HepG2 (cell line): ENCODE data around the gene FAM149A. TPM values are rescaled to one million over a fixed set of nuclear protein-coding genes. Genes with fewer than 3 reads are reported as not detected.

Experiments
- ATAC-seq: fragments of 200-7000 bp; cut with Tn5 transposase; 3 replicates; pipeline ENCODE4 v1.9.1; 2020; ENCODE audit warnings: mild to moderate bottlenecking, moderate library complexity
- BruUV-seq: library from RNA; stranded (reverse); fragments of 400-500 nt; replicated peaks from 2 replicates; lab custom pipeline; 2021; lab: Mats Ljungman, UMichigan
- CTCF ChIA-PET: fragments of 300-600 bp; formaldehyde crosslinking; extraction: SDS; loops from one replicate; lab custom pipeline; 2021; ENCODE audit warnings: low total read pairs, inconsistent platforms, low intra/inter-chr PET ratio; lab: Yijun Ruan, JAX
- POLR2A ChIA-PET: fragments of 350-600 bp; sonication (Branson Sonifier 250); formaldehyde crosslinking; loops from one replicate; lab custom pipeline; 2020; ENCODE audit warnings: antibody characterized with exemption, inconsistent platforms; lab: Yijun Ruan, JAX
- DNase-seq: peaks from one replicate; pipeline ENCODE4 v3.0.0-alpha.2; 2015; ENCODE audit warnings: low spot score
- FAIRE-seq: peaks from 3 replicates; lab custom pipeline; 2011; peaks lifted over from hg19 to GRCh38; lab: Jason Lieb, UNC
- H2AFZ ChIP-seq: one replicate; pipeline ENCODE4 v1.6.1; 2011; ENCODE audit warnings: low read length, inconsistent platforms
- H3K27ac ChIP-seq: fragments of 300-600 bp; 3 replicates; pipeline ENCODE4 v1.8.0; 2011; ENCODE audit warnings: mixed run types, mild to moderate bottlenecking, mixed read lengths, low read length, inconsistent platforms; ENCODE audit not compliant: insufficient read depth; ENCODE audit errors: extremely low read length
- H3K27me3 ChIP-seq, 2 experiments: fragments of 200-600 bp in 1 of 2; 2 replicates in 1 of 2; 3 replicates in 1 of 2; pipeline versions ENCODE4 v1.6.0 to v1.8.0; 2011; ENCODE audit warnings: low read length in 2 of 2, mild to moderate bottlenecking in 2 of 2, moderate library complexity in 2 of 2, inconsistent platforms in 1 of 2; ENCODE audit not compliant: insufficient read depth in 2 of 2, control insufficient read depth in 1 of 2
- H3K36me3 ChIP-seq, 2 experiments: fragments of 200-600 bp in 1 of 2; replicated peaks in 1 of 2; 2 replicates in 1 of 2; 3 replicates in 1 of 2; pipeline versions ENCODE4 v1.5.1 to v1.8.0; 2011; ENCODE audit warnings: low read length in 2 of 2, inconsistent platforms in 1 of 2; ENCODE audit not compliant: insufficient read depth in 2 of 2, control insufficient read depth in 1 of 2
- H3K4me1 ChIP-seq: 2 replicates; pipeline ENCODE4 v1.5.1; 2012; ENCODE audit warnings: low read length, inconsistent platforms; ENCODE audit not compliant: insufficient read depth
- H3K4me2 ChIP-seq: 2 replicates; pipeline ENCODE4 v1.6.0; 2011; ENCODE audit warnings: low read depth, low read length, inconsistent platforms
- H3K4me3 ChIP-seq, 3 experiments: fragments of 200-600 bp in 1 of 3; sonication (generic), shearing (Covaris generic) in 1 of 3; replicated peaks in 1 of 3; 2 replicates each; pipeline ENCODE4 v1.5.1; 2011 to 2016; ENCODE audit warnings: low read length in 3 of 3, inconsistent platforms in 2 of 3, low read depth in 2 of 3, mild to moderate bottlenecking in 2 of 3, control low read depth in 1 of 3, mixed read lengths in 1 of 3; ENCODE audit not compliant: insufficient read depth in 1 of 3
- H3K79me2 ChIP-seq: one replicate; pipeline ENCODE4 v1.6.1; 2011; ENCODE audit warnings: low read length, inconsistent platforms; ENCODE audit not compliant: insufficient read depth
- H3K9ac ChIP-seq: 2 replicates; pipeline ENCODE4 v1.6.0; 2011; ENCODE audit warnings: mild to moderate bottlenecking, low read depth, low read length, inconsistent platforms; ENCODE audit not compliant: insufficient read depth
- H3K9me3 ChIP-seq: 2 replicates; pipeline ENCODE4 v1.5.1; 2012; ENCODE audit warnings: mild to moderate bottlenecking, low read length
- H4K20me1 ChIP-seq: 2 replicates; pipeline ENCODE4 v1.6.0; 2011; ENCODE audit warnings: inconsistent platforms, mild to moderate bottlenecking, low read length, moderate library complexity; ENCODE audit not compliant: insufficient read depth
- ATAD3A ChIP-seq: sonication (generic); formaldehyde crosslinking; IDR thresholded peaks from 2 replicates; pipeline ENCODE4 v1.4.0; 2020; ENCODE audit warnings: missing genetic modification reagents
- DMAP1 ChIP-seq: IDR thresholded peaks from 2 replicates; pipeline ENCODE4 v1.6.1; 2016
- FOSL2 ChIP-seq: sonication (generic); formaldehyde crosslinking; IDR thresholded peaks from 2 replicates; pipeline ENCODE4 v1.4.0; 2020; ENCODE audit warnings: missing genetic modification reagents
- HDAC1 ChIP-seq: sonication (generic); formaldehyde crosslinking; IDR thresholded peaks from 2 replicates; pipeline ENCODE4 v1.5.1; 2020; ENCODE audit warnings: mild to moderate bottlenecking, missing genetic modification reagents
- HNRNPL ChIP-seq: fragments of 200-400 bp; formaldehyde crosslinking; IDR thresholded peaks from 2 replicates; pipeline ENCODE4 v1.6.1; 2017; ENCODE audit warnings: mild to moderate bottlenecking, low read depth, low read length
- JUN ChIP-seq: sonication (generic); formaldehyde crosslinking; IDR thresholded peaks from 2 replicates; pipeline ENCODE4 v1.4.0; 2020; ENCODE audit warnings: mild to moderate bottlenecking, missing genetic modification reagents
- KAT7 ChIP-seq: IDR thresholded peaks from 2 replicates; pipeline ENCODE4 v1.6.1; 2018; ENCODE audit warnings: borderline replicate concordance, missing compliant biosample characterization
- KDM3A ChIP-seq: IDR thresholded peaks from 2 replicates; pipeline ENCODE4 v1.6.1; 2018; ENCODE audit warnings: low read depth, missing compliant biosample characterization
- MBNL3 ChIP-seq: fragments of 250-450 bp; sonication (Bioruptor Pico); conservative IDR thresholded peaks from 2 replicates; pipeline ENCODE4 v1.8.0; 2022; ENCODE audit warnings: mild to moderate bottlenecking, inconsistent platforms
- MEIS1 ChIP-seq: sonication (generic); formaldehyde crosslinking; IDR thresholded peaks from 2 replicates; pipeline ENCODE4 v1.9.0; 2021; ENCODE audit warnings: mild to moderate bottlenecking, missing genetic modification reagents, moderate library complexity, borderline replicate concordance
- NCOA1 ChIP-seq: sonication (generic); formaldehyde crosslinking; IDR thresholded peaks from 2 replicates; pipeline ENCODE4 v1.9.0; 2021; ENCODE audit warnings: missing genetic modification reagents
- SIX1 ChIP-seq: sonication (generic); formaldehyde crosslinking; IDR thresholded peaks from 2 replicates; pipeline ENCODE4 v1.4.0; 2020; ENCODE audit warnings: missing genetic modification reagents, borderline replicate concordance
- SMAD3 ChIP-seq: sonication (generic); formaldehyde crosslinking; IDR thresholded peaks from 2 replicates; pipeline ENCODE4 v1.4.0; 2020; ENCODE audit warnings: missing genetic modification reagents
- UBTF ChIP-seq: sonication (generic); formaldehyde crosslinking; IDR thresholded peaks from 2 replicates; pipeline ENCODE4 v1.4.0; 2020; ENCODE audit warnings: mild to moderate bottlenecking, missing genetic modification reagents
- XRCC5 ChIP-seq: fragments of 200-400 bp; formaldehyde crosslinking; optimal IDR thresholded peaks from 2 replicates; pipeline ENCODE3; 2017; ENCODE audit warnings: mild to moderate bottlenecking, low read length
- ZBTB8A ChIP-seq: sonication (generic); formaldehyde crosslinking; IDR thresholded peaks from 2 replicates; pipeline ENCODE4 v1.4.0; 2020; ENCODE audit warnings: mild to moderate bottlenecking, low read depth, missing genetic modification reagents, borderline replicate concordance
- ZNF329 ChIP-seq: sonication (generic); formaldehyde crosslinking; IDR thresholded peaks from 2 replicates; pipeline ENCODE4 v1.9.0; 2021; ENCODE audit warnings: low read depth, mild to moderate bottlenecking, missing genetic modification reagents
- ZNF333 ChIP-seq: sonication (generic); formaldehyde crosslinking; IDR thresholded peaks from 2 replicates; pipeline ENCODE4 v1.4.0; 2020; ENCODE audit warnings: mild to moderate bottlenecking, missing genetic modification reagents, borderline replicate concordance
- ZNF569 ChIP-seq: sonication (generic); formaldehyde crosslinking; IDR thresholded peaks from 2 replicates; pipeline ENCODE4 v1.5.0; 2020; ENCODE audit warnings: mild to moderate bottlenecking, missing genetic modification reagents, moderate library complexity, borderline replicate concordance
- ZNF749 ChIP-seq: sonication (generic); formaldehyde crosslinking; IDR thresholded peaks from 2 replicates; pipeline ENCODE4 v1.8.0; 2022; ENCODE audit warnings: mild to moderate bottlenecking, missing genetic modification reagents, moderate library complexity, borderline replicate concordance
- ZNF839 ChIP-seq: sonication (generic); formaldehyde crosslinking; IDR thresholded peaks from 2 replicates; pipeline ENCODE4 v1.4.0; 2020; ENCODE audit warnings: missing genetic modification reagents, mild to moderate bottlenecking, borderline replicate concordance
- ZNF891 ChIP-seq: sonication (generic); formaldehyde crosslinking; IDR thresholded peaks from 2 replicates; pipeline ENCODE4 v1.5.0; 2020; ENCODE audit warnings: mild to moderate bottlenecking, missing genetic modification reagents
- WGBS: methylation state at CpG from one replicate; pipeline ENCODE4 v1.1.6; 2017; ENCODE audit warnings: low lambda C conversion rate; 5-methylcytosine and 5-hydroxymethylcytosine counted together
- in situ Hi-C: cut with HindIII; loops from 2 replicates; pipeline ENCODE4 v1.10.0; 2017; ENCODE audit warnings: low pct_unique_long_range_greater_than_20kb; ENCODE audit not compliant: extremely low pct_ligation_motif_present
- intact Hi-C: fragments of 100-400 bp; cut with micrococcal nuclease; formaldehyde crosslinking; loops from one replicate; pipeline ENCODE4 v1.10.0; 2022; ENCODE audit not compliant: unreplicated experiment
- polyA plus RNA-seq, 8 experiments: library from polyadenylated mRNA; depleted of rRNA in 3 of 8; stranded (reverse) in 7 of 8; unstranded in 1 of 8; fragments of >200 nt; fragmentation: Illumina TruSeq in 4 of 8; extraction: Trizol in 4 of 8; gene quantifications; 2 replicates each; pipeline versions ENCODE4 v1.2.1 to v1.2.3, GENCODE V29; 2011 to 2016; ENCODE audit warnings: low read depth in 4 of 8, missing spikeins in 1 of 8, mixed read lengths in 1 of 8; ENCODE audit not compliant: insufficient read depth in 1 of 8
- total RNA-seq, 5 experiments: library from RNA; depleted of rRNA; stranded (reverse); fragments of >200 nt; fragmentation: Illumina TruSeq; extraction: Trizol; gene quantifications; 2 replicates each; pipeline ENCODE4 v1.2.3, GENCODE V29; 2016; ENCODE audit warnings: low read depth in 1 of 5
- TF ChIP-seq, protein P1 (sequence below): IDR thresholded peaks from 2 replicates; pipeline ENCODE4 v1.6.1; 2016; ENCODE audit warnings: mild to moderate bottlenecking

Gene FAM149A
- total and polyA plus RNA-seq, 2 of the 13 experiments (the other 11 are each of a cell fraction or from before 2014, with no cell fraction given), result not detected

DNA sequence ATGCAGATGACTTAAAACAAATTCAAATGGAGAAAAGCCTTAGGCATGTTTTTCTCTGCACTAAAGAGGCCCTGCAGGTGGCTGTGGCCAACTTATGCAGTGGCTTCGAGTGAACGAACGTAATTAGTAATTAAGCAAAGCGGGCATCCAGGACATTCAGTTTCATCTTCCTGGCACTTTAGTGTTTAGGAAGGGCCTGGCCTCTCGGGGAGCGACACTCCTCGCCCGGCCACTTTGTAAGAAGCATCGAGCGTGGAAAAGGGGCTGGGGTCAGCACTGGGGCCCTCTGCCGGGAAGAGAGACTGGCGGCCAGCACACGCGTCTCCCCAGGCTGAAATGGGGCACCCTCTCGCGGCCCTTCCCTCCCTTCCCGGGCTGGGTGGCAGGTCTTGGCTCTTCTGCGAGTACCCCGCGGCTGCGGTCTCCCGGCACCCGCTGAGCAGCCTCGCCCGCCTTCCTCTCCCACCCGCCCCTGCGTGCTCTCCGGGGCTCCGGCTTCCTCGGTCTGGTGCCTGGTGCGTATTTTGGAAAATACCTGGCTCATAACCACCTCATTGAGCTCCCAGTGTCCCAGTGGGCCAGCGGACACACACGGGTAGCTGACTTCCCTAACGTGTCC lies 86.2 kb downstream of the FAM149A start:
- H3K9ac ChIP-seq, result peak overlapping the region; percentile 77
- DNase-seq (no peak), ATAC-seq (peak; percentile 71), FAIRE-seq (no peak)
- H3K79me2 ChIP-seq, result no peaks in the 10 kb centered on the region
- H3K4me3 ChIP-seq, result peak overlapping the region; percentile 79 to 89 (median 79)
- POLR2A ChIA-PET, result interaction anchor here (1.0 to 3.4 kb wide), 3 partner anchors 21 to 75 kb away, joined by 4 to 22 read pairs (median 7); partner anchors contain the start of gene F11
- H3K4me1 ChIP-seq, result peaks cover 22% of the 10 kb centered on the region
- 2% methylated on average over 7 of the region's 34 CpGs for WGBS
- intact Hi-C loops, result loop anchor here (5.0 kb wide), 2 partner anchors 43 to 77 kb away; partner anchors contain the start of gene F11
- no peaks in the 10 kb centered on the region for H3K36me3 ChIP-seq
- H3K4me2 ChIP-seq, result peak overlapping the region; percentile 90
- TSS peak; percentile 88 for BruUV-seq
- no peaks in the 10 kb centered on the region for H4K20me1 ChIP-seq
- in situ Hi-C loops, result no loop called here
- H3K9me3 ChIP-seq, result no peaks in the 10 kb centered on the region
- CTCF ChIA-PET, result no interaction called here
- H3K27ac ChIP-seq, result peak overlapping the region; percentile 91
- H2AFZ ChIP-seq, result no peak overlapping the region
- no peaks in the 10 kb centered on the region for H3K27me3 ChIP-seq
- TF ChIP-seq UBTF, result peak; percentile 49
- TF ChIP-seq DMAP1, result peak; percentile 28; the same call in 1 of the 2 replicates
- no peak for TF ChIP-seq ZNF569 (CRISPR knock-in tag)
- TF ChIP-seq ZNF749 (CRISPR knock-in tag), result no peak
- TF ChIP-seq ZNF891, result peak; percentile 28; the same call in 1 of the 2 replicates
- 0 out of 2 replicates have a peak, but pooled peaks have one; percentile 12 for TF ChIP-seq NCOA1
- no peak for TF ChIP-seq MBNL3 (CRISPR knock-in tag)
- no peak for TF ChIP-seq HNRNPL
- TF ChIP-seq JUN (CRISPR knock-in tag), result no peak
- TF ChIP-seq ZNF839, result 0 out of 2 replicates have a peak, but pooled peaks have one; percentile 8
- no peak for TF ChIP-seq ATAD3A (CRISPR knock-in tag)
- no peak for TF ChIP-seq ZBTB8A
- TF ChIP-seq ZNF329 (CRISPR knock-in tag), result no peak; the same call in 1 of the 2 replicates
- peak; percentile 22 for TF ChIP-seq XRCC5
- TF ChIP-seq, protein P1, sequence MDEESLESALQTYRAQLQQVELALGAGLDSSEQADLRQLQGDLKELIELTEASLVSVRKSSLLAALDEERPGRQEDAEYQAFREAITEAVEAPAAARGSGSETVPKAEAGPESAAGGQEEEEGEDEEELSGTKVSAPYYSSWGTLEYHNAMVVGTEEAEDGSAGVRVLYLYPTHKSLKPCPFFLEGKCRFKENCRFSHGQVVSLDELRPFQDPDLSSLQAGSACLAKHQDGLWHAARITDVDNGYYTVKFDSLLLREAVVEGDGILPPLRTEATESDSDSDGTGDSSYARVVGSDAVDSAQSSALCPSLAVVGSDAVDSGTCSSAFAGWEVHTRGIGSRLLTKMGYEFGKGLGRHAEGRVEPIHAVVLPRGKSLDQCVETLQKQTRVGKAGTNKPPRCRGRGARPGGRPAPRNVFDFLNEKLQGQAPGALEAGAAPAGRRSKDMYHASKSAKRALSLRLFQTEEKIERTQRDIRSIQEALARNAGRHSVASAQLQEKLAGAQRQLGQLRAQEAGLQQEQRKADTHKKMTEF (CRISPR knock-in tag), result 0 out of 2 replicates have a peak, but pooled peaks have one; percentile 40
- peak; percentile 30; the same call in 1 of the 2 replicates for TF ChIP-seq KDM3A (CRISPR knock-in tag)
- no peak for TF ChIP-seq ZNF333 (CRISPR knock-in tag)
- no peak for TF ChIP-seq FOSL2 (CRISPR knock-in tag)
- no peak for TF ChIP-seq SIX1 (CRISPR knock-in tag)
- TF ChIP-seq KAT7, result peak; percentile 18; the same call in 1 of the 2 replicates
- peak; percentile 38; the same call in 1 of the 2 replicates for TF ChIP-seq MEIS1 (CRISPR knock-in tag)
- peak; percentile 6; the same call in 1 of the 2 replicates for TF ChIP-seq SMAD3 (CRISPR knock-in tag)
- peak; percentile 15 for TF ChIP-seq HDAC1 (CRISPR knock-in tag)
